G401.6 (cell line): ENCODE results near the gene RFNG.

Experiments used
- FAIRE-seq: peaks from 2 replicates; lab custom pipeline; 2012; peaks lifted over from hg19 to GRCh38; lab: Jason Lieb, UNC

RFNG gene

DNA sequence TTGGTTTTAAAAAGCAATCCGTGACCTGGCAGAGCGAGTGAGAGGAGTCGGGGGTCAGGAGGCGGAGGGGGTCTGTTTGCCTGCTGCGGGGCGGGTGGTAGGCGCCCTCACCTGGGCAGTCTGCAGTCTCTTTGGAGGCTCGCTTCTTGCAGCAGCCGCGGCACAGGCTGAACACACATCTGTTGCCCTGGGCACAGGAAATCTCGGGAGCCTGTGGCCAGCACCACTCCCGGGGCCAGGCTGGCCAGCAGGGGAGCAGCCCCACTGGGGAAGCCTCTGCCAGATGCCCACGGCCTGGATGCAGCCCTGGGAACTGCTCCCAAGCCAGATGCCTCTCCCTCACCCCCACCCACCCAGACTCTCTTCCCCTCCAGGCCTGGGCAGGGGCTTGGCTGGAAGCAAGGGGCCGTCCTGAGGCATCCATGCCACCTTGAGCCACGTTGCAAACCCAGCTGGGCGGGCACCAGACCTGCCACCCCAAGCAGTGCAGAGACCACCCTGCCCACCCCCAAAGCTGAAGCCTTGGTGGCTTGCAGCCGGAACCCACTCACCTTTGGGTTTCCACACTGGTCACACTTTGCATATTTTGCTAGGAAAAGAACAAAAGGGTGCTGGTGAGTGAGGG, 6.7 kb upstream of the RFNG start:
- FAIRE-seq, result no peak

DNA sequence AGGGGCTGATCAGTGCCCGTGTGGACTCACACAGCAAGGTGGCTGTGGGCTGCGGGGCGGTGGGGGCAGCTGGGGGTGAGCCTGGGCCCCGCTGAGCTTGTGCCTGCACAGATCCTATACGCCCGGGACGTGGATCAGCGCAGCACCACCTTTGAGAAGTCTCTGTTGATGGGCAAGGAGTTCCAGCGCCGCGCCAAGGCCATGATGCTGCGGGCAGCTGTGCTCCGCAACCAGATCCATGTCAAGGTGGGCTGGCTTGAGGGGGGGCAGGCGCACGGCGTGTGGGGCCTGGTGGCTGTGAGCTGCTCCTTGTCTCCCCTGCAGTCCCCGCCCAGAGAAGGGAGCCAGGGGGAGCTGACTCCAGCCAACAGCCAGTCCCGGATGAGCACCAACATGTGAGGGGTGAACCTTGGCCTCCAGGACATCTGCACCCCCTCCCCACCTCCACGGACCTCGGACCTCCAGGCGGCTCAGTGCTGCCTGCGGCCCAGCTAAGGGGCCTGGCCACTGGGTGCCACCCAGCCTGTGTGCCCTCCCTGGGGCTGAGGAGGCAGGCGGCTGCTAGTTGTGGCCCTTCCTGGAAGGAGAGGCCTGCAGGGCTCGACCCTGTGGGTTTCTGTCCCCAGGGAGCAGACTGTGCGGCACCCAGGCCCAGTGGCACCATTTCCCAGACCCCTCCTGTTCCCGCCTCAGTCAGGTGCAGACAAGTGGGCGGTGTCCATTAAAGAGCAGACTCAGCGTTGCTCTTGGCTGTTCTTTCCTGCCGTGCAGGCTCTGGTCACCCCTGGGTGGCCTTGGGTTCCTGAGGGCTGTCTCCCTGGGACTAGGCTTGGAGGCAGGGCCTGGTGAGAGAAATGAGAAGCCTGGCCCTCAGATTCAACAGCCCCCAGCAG, 5.4 kb upstream of the RFNG start:
- no peak for FAIRE-seq

- no peak for FAIRE-seq
These were observed 4.5 kb upstream of the RFNG start for GRCh38 chr17:82055965-82056728.

DNA sequence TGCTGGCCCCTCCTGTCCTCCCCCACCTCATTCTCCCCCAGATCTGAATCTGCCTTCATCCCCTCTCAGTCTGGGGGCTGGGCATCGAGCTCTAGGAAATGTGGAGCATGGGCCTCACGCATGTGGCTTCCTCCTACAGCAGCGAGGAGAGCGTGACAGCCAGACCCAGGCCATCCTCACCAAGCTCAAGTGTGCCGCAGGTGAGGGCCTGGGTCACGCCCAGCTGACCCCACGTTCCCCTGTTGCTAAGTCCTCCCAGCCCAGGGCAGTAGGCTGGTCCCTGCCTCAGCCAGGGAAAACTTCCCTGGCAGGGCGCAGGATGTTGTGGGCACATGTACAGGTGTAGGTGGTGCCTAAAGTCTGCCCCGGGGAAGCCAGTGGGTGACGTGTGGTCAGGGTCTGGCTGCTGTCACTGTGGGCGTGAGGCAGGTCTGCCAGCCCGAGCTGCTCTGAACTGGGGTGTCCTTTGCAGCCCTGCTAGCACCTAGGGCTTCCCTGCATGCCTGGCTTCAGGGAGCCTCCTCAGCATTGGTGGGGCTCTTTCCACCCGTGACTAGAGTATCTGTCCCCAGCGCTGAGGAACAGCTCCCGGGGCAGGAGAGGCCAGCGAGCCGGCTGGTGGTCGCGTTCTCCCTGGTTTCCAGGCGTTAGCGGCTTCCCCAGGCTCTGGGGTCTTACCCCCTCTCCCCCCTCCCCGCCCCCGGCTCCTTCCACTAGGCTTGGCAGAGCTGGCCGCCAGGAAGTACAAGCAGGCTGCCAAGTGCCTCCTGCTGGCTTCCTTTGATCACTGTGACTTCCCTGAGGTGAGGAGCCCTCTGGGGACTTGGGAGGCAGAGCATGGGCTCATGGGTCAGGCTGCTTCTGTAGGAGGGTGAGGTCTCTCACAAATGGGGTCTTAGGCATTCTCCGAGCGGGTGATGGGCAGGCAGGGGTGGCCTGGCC, 3.7 kb upstream of the RFNG start:
- FAIRE-seq, result no peak

DNA sequence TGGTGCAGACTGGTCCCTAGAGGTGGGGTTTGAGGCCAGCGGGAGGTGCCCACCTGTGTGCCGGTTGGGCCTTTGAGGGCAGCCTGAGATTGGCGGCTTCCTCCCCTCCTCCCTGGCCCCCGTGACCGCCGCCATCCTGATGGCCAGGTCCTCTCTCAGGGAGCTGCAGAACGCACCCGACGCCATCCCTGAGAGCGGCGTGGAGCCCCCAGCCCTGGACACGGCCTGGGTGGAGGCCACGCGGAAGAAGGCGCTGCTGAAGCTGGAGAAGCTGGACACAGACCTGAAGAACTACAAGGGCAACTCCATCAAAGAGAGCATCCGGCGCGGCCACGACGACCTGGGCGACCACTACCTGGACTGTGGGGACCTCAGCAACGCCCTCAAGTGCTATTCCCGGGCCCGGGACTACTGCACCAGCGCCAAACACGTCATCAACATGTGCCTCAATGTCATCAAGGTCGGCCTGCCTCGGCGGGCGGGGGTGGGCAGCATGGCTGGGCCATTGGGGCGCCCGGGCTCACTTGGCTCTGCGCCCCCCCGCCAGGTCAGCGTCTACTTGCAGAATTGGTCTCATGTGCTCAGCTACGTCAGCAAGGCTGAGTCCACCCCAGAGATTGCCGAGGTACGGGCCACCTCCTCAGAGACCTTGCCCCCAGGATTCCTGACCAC, 2.9 kb upstream of the RFNG start:
- FAIRE-seq, result no peak

- FAIRE-seq, result no peak
These were observed 2.1 kb upstream of the RFNG start for GRCh38 chr17:82053556-82054263.

GRCh38 chr17:82053130-82053529, 1.5 kb upstream of the RFNG start:
- FAIRE-seq, result no peak

GRCh38 chr17:82052638-82053059, 1.0 kb upstream of the RFNG start:
- no peak for FAIRE-seq

- no peak for FAIRE-seq
These were observed 610 bp downstream of the RFNG start for GRCh38 chr17:82050761-82051641.

- FAIRE-seq, result no peak
These were observed 1.4 kb downstream of the RFNG start for GRCh38 chr17:82050152-82050760.

DNA sequence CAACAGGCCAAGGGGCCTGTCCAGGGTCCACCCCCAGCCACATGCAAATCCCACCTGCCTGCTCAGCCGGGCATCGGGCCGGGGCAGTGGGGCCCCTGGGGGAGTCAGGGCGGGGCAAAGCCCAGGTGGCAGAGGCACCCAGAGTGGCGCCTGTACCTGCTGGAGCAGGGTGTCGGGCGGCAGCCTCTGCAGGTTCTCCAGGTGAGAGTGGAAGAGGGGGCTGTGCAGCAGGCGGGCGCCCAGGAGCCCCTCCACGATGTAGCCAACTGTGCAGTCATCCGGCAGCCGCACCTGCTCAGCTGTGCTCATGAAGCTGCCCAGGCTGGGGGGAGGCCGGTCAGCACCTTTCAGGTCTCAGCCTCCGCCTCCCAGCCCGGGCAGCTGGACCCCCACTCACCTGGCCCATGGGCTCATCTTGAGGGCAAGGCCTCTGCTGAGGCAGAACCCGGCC, 2.1 kb downstream of the RFNG start:
- FAIRE-seq, result no peak

- FAIRE-seq, result no peak
These were observed 2.5 kb downstream of the RFNG start for GRCh38 chr17:82049106-82049505.

- no peak for FAIRE-seq
These were observed 3.0 kb downstream of the RFNG start for GRCh38 chr17:82048571-82048971.

DNA sequence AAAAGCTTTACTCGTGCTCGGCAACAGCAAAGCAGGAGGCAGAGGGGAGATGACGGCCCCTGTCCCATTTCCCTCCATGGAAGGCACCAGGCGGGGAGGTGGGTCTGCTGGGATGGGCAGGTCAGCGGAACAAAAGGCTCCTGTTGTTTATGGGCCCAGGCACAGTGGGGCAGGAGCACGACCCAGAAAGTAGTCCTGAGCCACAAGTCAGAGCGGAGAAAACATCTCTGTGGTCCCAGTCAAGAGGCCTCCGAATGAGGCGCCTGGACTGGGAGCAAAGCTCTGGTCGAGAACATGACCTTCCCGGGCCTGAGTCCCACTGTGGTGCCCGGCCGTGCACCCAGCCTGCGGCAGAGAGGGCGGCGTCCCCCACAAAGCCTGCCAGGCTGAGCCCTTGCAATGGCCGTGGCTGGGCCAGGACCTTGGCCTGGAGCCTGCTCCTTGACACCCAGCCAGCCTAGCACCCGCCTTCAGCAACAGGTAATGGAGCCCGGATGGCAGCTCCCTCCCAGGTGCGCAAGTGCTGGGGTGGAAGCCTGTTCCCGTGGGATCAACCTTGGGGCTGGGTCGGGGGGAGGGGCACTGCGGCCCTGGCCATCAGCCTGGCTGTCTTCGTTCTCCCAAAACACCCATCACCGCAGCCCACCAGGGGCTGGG, 3.6 kb downstream of the RFNG start:
- FAIRE-seq, result no peak

- FAIRE-seq, result no peak
These were observed 4.2 kb downstream of the RFNG start for GRCh38 chr17:82047379-82047778.

DNA sequence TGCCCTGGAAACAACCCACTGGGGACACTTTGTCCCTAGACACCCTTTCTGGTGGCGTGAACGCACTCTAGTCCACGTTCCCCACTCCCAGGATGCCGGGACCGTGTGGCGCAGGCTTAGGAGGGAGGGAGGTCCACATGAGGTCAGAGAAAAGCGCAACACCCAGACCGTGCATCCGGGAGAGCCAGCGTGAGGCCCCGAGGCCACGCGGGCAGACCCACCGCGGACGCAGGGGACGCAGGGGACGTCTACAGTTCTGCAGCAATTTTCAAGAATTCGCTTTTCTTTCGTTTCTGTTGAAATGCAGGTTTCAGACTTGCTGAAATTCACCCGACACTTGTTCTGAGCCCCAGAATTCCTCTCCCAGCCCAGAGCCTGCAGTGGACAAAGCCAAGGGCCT, 4.7 kb downstream of the RFNG start:
- FAIRE-seq, result no peak

DNA sequence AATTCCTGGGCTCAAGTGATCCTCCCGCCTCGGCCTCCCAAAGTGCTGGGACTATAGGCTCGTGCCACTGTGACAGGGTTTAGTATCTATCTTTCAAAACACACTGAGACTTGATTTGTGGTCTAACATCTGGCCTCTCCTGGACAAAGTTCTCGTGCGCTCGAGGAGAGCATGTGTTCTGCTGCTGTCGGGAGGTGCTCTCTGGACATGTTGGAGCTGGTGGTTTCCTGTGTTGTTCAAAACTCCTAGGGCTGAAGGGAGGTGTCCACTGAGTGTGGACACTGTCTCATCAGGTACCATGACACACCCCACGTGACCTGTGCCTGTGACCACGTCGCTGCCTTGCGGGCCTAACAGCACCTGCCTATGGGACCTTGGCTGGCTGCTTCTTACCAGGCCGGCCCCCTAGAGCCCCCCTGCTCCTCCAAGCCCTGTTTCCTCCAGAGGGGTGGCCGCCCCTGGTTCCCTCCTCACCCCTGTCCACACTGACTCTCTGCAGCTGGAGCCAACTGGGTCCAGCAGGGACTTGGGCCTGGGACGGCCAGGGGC, 5.6 kb downstream of the RFNG start:
- no peak for FAIRE-seq

DNA sequence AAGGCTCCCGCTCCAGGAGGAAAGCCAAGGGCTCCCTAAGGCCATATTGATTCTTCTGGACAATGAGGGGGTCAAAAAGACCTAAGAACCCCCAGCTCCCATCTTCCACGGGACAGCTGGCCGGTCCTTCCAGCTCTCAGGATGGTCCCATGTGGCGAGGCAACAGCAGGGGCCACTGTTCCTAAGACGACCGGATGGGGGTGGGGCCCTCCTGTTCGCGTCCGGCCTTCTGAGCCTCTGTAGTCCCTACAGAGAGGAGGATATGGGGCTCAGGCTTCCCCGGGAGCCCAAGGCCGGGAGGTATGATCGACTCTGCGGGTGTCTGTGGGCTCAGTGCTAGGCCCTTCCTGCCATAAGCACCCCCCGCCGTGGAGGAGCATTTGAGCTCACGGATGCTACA, 8.1 kb downstream of the RFNG start:
- FAIRE-seq, result no peak
